Measurements from ENCODE around the gene VWCE.

Gene VWCE

DNA sequence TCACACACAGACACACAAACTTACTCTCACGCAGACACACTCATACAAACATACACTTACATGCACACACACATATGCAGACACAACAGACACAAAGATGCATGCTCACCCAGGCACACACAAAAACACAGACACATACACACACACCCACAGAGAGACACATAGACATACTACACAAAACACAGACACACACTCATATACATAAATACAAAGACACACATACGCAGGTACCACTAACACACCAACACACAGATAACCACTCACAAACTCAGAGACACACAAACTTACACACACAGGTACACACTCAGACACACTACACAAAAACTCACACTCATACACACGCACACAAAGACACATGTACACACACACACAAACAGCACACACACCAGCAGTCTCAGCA is 22.4 kb downstream of the VWCE start:
- H3K9me3 ChIP-seq (ENCODE audit: insufficient read depth, low read length): no peaks in the 10 kb centered on the region
- H3K27me3 ChIP-seq (ENCODE audit: low read depth, low read length): no peaks in the 10 kb centered on the region
- H3K9ac ChIP-seq (ENCODE audit: low read length): no peak overlapping the region
- H3K79me2 ChIP-seq (ENCODE audit: low read length): no peaks in the 10 kb centered on the region
- no peaks in the 10 kb centered on the region for H4K20me1 ChIP-seq (ENCODE audit: insufficient read depth, low read length)
- TF ChIP-seq, protein P1, sequence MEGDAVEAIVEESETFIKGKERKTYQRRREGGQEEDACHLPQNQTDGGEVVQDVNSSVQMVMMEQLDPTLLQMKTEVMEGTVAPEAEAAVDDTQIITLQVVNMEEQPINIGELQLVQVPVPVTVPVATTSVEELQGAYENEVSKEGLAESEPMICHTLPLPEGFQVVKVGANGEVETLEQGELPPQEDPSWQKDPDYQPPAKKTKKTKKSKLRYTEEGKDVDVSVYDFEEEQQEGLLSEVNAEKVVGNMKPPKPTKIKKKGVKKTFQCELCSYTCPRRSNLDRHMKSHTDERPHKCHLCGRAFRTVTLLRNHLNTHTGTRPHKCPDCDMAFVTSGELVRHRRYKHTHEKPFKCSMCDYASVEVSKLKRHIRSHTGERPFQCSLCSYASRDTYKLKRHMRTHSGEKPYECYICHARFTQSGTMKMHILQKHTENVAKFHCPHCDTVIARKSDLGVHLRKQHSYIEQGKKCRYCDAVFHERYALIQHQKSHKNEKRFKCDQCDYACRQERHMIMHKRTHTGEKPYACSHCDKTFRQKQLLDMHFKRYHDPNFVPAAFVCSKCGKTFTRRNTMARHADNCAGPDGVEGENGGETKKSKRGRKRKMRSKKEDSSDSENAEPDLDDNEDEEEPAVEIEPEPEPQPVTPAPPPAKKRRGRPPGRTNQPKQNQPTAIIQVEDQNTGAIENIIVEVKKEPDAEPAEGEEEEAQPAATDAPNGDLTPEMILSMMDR (IDR thresholded peaks at IDR 0.05; ENCODE audit: low read depth, low read length): no peak
- TF ChIP-seq EZH2phosphoT487 (IDR thresholded peaks at IDR 0.05; ENCODE audit: low read depth): no peak
- no peak overlapping the region for H3K4me3 ChIP-seq (ENCODE audit: low read length)
- H2AFZ ChIP-seq (ENCODE audit: low read depth, low read length): no peak overlapping the region
- no peak overlapping the region for H3K27ac ChIP-seq (ENCODE audit: low read length)
- no peak overlapping the region for H3K4me2 ChIP-seq (ENCODE audit: low read length)
- peaks cover 10% of the 10 kb centered on the region for H3K36me3 ChIP-seq (replicated peaks; ENCODE audit: low read depth, low read length)
- no peaks in the 10 kb centered on the region for H3K4me1 ChIP-seq (ENCODE audit: low read length)

DNA sequence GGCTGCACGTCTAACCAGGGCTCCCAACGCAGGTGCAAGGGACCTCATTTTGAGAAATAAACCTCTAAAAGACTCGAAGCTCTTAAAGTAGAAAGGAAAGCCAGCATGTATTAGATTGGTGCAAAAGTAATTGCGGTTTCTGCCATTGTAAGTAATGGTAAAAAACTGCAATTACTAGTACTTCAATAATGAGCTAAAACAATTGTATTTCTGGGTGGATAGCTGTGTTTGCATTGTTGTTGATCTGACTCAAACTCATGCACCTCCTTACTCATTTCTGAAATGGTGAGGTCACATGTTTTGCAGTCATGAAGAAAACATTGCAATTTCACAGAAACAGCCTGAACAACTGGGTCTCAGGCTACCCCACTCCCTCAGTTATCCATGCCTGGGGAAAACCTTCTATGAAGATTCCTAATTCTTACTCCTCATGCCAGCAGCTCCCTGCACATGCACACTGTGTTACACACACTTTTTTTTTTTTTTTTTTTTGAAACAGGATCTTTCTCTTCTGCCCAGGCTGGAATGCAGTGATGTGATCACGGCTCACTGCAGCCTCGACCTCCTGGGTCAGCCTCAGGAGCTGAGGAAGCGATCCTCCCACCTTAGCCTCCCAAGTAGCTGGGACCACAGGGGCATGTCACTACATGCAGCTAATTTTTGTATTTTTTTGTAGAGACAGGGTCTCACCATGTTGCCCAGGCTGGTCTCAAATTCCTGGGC is 24.6 kb downstream of the VWCE start:
- Histone ChIP-seq H2AFZ (ENCODE audit: low read depth, low read length) (no peak overlapping the region), H3K9ac (ENCODE audit: low read length) (no peak overlapping the region), H3K4me1 (ENCODE audit: low read length) (no peaks in the 10 kb centered on the region), H3K9me3 (ENCODE audit: insufficient read depth, low read length) (no peaks in the 10 kb centered on the region), H3K36me3 (replicated peaks; ENCODE audit: low read depth, low read length) (peaks cover 10% of the 10 kb centered on the region), H3K4me3 (ENCODE audit: low read length) (no peak overlapping the region), H3K4me2 (ENCODE audit: low read length) (no peak overlapping the region), H3K79me2 (ENCODE audit: low read length) (no peaks in the 10 kb centered on the region), H3K27me3 (ENCODE audit: low read depth, low read length) (no peaks in the 10 kb centered on the region), H3K27ac (ENCODE audit: low read length) (no peak overlapping the region), H4K20me1 (ENCODE audit: insufficient read depth, low read length) (no peaks in the 10 kb centered on the region)
- TF ChIP-seq, protein P1 (IDR thresholded peaks at IDR 0.05; ENCODE audit: low read depth, low read length): no peak
- TF ChIP-seq EZH2phosphoT487 (IDR thresholded peaks at IDR 0.05; ENCODE audit: low read depth): no peak

DNA sequence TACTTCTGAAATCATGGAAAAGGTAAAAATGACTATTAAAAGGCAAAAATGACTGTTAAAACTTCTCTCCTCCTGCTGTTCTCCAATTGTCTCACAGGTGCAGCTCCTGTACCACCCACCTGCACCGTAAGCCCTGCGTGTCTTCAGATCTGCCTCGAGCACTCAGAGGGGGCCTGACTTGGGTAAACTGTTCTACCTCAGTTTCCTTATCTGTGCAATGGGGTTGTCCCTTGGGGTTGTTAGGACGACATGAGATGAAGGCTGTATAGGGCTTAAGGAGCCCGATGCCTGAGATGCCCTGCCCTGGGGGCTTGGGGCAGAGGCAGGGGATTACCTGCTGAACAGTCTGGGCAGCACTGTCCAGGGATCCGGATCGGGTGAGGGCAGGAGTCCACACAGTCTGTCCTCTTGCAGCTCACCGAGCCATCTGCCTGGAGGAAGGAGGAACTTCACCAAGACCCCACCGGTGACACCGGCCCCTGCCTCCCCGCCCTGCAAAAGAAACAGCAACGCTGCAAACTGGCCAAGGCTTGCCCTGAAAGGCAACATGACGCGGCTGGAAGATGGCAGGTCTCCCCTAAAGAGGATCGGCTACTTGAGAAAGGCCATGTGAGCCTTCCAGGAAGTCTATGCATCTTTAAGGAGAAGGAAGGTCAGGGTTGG is 26.4 kb downstream of the VWCE start:
- TF ChIP-seq, protein P1 (IDR thresholded peaks at IDR 0.05; ENCODE audit: low read depth, low read length): no peak
- TF ChIP-seq EZH2phosphoT487 (IDR thresholded peaks at IDR 0.05; ENCODE audit: low read depth): no peak
- H3K79me2 ChIP-seq (ENCODE audit: low read length): no peaks in the 10 kb centered on the region
- H4K20me1 ChIP-seq (ENCODE audit: insufficient read depth, low read length): no peaks in the 10 kb centered on the region
- no peak overlapping the region for H3K4me3 ChIP-seq (ENCODE audit: low read length)
- H3K9ac ChIP-seq (ENCODE audit: low read length): no peak overlapping the region
- H3K4me2 ChIP-seq (ENCODE audit: low read length): no peak overlapping the region
- no peak overlapping the region for H2AFZ ChIP-seq (ENCODE audit: low read depth, low read length)
- H3K36me3 ChIP-seq (replicated peaks; ENCODE audit: low read depth, low read length): peaks cover 7% of the 10 kb centered on the region
- H3K4me1 ChIP-seq (ENCODE audit: low read length): no peaks in the 10 kb centered on the region
- no peaks in the 10 kb centered on the region for H3K9me3 ChIP-seq (ENCODE audit: insufficient read depth, low read length)
- H3K27me3 ChIP-seq (ENCODE audit: low read depth, low read length): no peaks in the 10 kb centered on the region
- no peak overlapping the region for H3K27ac ChIP-seq (ENCODE audit: low read length)

DNA sequence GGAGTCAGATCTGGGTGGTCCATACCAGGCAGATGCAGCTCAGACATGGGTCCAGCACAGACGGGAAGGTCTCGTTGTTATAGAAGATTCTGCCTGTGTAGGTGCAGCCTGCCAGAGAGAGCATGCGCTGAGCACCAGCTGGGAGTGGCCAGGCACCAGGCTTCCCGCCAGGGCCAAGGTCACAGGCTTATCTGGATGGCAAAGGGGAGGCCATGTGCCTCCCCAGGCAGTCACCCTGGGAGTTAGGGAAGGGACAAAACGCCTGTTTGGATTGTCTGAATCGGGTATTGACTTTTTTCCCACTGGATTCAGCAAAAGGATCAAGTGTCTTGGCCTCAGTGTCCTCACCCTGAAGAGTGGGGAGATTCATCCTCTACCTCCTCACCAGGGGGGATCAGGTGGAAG is 27.7 kb downstream of the VWCE start:
- no peak overlapping the region for H2AFZ ChIP-seq (ENCODE audit: low read depth, low read length)
- no peak overlapping the region for H3K4me2 ChIP-seq (ENCODE audit: low read length)
- H3K27me3 ChIP-seq (ENCODE audit: low read depth, low read length): no peaks in the 10 kb centered on the region
- H3K27ac ChIP-seq (ENCODE audit: low read length): no peak overlapping the region
- H3K36me3 ChIP-seq (replicated peaks; ENCODE audit: low read depth, low read length): peaks cover 5% of the 10 kb centered on the region
- H4K20me1 ChIP-seq (ENCODE audit: insufficient read depth, low read length): no peaks in the 10 kb centered on the region
- H3K9me3 ChIP-seq (ENCODE audit: insufficient read depth, low read length): no peaks in the 10 kb centered on the region
- H3K9ac ChIP-seq (ENCODE audit: low read length): no peak overlapping the region
- no peaks in the 10 kb centered on the region for H3K4me1 ChIP-seq (ENCODE audit: low read length)
- H3K79me2 ChIP-seq (ENCODE audit: low read length): no peaks in the 10 kb centered on the region
- H3K4me3 ChIP-seq (ENCODE audit: low read length): no peak overlapping the region
- TF ChIP-seq, protein P1 (IDR thresholded peaks at IDR 0.05; ENCODE audit: low read depth, low read length): no peak
- TF ChIP-seq EZH2phosphoT487 (IDR thresholded peaks at IDR 0.05; ENCODE audit: low read depth): no peak

Measured in OCI-LY3 (cell line).